ENCODE measurements around the gene ZGRF1.
A peak's percentile ranks its signal among the peaks of the same experiment; 100 is the strongest.

Gene ZGRF1, protein sequence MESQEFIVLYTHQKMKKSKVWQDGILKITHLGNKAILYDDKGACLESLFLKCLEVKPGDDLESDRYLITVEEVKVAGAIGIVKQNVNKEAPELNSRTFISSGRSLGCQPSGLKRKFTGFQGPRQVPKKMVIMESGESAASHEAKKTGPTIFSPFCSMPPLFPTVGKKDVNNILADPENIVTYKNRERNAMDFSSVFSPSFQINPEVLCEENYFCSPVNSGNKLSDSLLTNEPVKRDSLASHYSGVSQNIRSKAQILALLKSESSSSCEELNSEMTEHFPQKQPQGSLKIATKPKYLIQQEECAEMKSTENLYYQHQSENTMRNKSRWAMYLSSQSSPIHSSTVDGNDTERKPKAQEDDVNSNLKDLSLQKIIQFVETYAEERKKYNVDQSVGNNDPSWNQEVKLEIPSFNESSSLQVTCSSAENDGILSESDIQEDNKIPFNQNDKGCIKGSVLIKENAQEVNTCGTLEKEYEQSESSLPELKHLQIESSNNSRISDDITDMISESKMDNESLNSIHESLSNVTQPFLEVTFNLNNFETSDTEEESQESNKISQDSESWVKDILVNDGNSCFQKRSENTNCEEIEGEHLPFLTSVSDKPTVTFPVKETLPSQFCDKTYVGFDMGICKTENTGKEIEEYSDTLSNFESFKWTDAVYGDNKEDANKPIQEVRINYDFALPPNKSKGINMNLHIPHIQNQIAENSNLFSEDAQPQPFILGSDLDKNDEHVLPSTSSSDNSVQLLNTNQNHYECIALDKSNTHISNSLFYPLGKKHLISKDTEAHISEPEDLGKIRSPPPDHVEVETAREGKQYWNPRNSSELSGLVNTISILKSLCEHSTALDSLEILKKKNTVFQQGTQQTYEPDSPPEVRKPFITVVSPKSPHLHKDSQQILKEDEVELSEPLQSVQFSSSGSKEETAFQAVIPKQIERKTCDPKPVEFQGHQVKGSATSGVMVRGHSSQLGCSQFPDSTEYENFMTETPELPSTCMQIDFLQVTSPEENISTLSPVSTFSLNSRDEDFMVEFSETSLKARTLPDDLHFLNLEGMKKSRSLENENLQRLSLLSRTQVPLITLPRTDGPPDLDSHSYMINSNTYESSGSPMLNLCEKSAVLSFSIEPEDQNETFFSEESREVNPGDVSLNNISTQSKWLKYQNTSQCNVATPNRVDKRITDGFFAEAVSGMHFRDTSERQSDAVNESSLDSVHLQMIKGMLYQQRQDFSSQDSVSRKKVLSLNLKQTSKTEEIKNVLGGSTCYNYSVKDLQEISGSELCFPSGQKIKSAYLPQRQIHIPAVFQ (N-terminal part only)

DNA sequence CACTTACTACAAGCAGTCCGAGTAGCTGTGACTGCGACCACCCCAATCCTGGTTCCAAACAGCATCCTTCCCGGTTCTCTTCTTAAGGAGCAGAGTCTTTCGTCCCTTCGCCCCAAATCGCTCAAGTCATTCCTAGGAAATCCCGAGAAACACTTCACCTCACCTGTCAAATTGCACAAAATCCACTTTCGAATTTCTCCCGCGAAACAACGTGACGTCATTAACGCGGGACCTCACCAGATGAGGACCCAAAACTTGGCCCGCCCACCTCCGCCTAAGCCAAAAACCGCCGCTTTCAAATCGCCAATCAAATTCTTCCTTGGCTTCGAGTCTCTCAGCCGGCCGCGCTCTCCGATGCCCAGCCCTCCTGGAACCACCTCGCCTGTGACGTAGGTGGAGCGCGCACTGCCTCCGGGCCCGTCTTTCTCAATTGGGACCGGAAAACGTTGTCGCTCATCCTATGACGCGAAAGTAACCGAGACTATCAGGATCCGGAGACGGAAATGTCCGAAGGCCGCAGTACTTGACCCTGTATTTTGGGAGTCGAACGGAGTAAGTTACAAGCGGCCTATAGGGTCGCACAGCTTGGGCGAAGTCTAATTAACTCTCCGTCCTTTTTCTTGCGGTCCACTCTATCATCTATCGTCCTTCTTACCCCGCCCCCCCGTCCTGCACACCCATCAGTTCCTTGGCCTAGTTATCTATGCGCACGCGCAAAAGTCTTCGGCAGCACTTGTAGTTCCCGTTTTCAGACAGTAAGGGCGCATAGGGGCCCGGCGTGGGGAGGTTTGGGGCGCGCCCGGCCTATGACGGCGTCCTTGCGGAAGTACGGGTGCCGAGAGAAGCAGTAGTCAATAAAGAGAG, at the start of gene ZGRF1, which contains the start of gene LARP7:
TSS of gene ZGRF1 (minus strand) at position 222 of the 864 bp plus-strand sequence. CDS start 3,733 bp downstream, outside the sequence.
TSS of gene LARP7 (plus strand) at position 456 of the 864 bp plus-strand sequence. CDS start 7,527 bp downstream, outside the sequence.
- TF ChIP-seq, protein P1, sequence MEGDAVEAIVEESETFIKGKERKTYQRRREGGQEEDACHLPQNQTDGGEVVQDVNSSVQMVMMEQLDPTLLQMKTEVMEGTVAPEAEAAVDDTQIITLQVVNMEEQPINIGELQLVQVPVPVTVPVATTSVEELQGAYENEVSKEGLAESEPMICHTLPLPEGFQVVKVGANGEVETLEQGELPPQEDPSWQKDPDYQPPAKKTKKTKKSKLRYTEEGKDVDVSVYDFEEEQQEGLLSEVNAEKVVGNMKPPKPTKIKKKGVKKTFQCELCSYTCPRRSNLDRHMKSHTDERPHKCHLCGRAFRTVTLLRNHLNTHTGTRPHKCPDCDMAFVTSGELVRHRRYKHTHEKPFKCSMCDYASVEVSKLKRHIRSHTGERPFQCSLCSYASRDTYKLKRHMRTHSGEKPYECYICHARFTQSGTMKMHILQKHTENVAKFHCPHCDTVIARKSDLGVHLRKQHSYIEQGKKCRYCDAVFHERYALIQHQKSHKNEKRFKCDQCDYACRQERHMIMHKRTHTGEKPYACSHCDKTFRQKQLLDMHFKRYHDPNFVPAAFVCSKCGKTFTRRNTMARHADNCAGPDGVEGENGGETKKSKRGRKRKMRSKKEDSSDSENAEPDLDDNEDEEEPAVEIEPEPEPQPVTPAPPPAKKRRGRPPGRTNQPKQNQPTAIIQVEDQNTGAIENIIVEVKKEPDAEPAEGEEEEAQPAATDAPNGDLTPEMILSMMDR (IDR thresholded peaks at IDR 0.05; ENCODE audit: extremely low read depth, missing control alignments): peak; percentile 76
- DNase-seq (ENCODE audit: low spot score): peak; percentile 86

DNA sequence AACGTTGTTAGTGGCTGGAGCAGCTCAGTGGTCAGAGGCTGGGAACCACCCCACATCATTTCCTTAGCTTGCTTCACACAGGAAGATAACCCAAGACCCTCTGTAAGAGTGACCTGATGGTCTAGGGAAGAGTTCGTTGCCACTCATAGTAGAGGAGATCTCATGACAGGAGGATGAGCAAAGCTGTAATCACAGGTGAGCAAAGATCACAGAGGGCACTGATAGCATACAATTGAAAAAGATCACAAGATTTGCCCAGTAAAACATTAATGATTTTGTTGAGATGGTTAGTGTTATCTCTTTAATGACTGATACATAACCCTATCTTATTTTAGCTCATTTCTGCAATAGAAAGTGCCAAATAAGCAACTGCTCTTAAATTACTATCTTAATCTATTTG, 44.3 kb upstream of the ZGRF1 start:
- DNase-seq (ENCODE audit: low spot score): no peak
- TF ChIP-seq, protein P1 (IDR thresholded peaks at IDR 0.05; ENCODE audit: extremely low read depth, missing control alignments): no peak

DNA sequence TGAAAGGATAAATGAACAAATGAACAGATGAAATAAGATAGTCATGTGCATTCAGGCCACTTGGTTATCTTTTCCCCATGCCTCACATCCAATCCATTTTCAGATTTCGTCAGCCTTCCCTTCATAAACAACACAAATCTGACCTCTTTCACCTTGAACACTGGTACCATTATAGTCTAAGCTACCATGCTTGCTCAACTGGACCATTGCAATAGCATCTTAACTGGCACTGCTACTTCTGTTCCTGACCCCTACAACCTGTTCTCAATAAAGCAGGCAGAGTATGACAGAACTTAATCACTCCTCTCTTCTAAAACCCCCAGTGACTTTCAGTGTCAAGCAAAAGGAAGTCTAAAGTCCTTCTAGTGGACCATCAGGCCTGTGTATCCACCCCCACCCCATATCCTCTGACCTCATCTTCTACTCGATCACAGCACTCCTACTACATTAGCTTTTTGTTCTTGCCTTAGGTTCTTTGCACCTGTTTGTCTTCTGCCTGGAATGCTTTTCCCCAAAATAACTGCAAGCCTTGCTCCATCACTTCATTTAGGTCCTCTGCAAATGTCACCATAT, 40.9 kb upstream of the ZGRF1 start:
- TF ChIP-seq, protein P1 (IDR thresholded peaks at IDR 0.05; ENCODE audit: extremely low read depth, missing control alignments): no peak
- no peak for DNase-seq (ENCODE audit: low spot score)

DNA sequence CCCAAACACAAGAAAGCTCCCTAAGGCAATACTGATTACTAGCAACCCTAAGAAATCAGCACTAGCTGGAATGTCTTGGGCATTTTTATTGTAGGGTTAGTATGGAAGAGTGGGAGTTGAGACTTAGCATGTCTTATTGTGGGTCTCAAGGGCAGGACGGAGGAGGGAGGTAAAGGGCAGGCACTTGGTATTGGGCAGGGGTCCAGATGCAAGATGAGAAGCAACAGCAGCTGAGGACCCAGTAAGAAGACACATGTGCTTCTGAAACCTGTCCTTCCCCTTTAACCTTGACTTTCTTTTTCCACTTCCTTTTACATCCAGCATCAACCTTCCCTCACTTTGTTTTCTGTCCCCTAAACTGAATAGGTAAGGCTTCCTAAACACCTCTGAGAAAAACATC, 37.7 kb upstream of the ZGRF1 start:
- no peak for DNase-seq (ENCODE audit: low spot score)
- TF ChIP-seq, protein P1 (IDR thresholded peaks at IDR 0.05; ENCODE audit: extremely low read depth, missing control alignments): no peak

DNA sequence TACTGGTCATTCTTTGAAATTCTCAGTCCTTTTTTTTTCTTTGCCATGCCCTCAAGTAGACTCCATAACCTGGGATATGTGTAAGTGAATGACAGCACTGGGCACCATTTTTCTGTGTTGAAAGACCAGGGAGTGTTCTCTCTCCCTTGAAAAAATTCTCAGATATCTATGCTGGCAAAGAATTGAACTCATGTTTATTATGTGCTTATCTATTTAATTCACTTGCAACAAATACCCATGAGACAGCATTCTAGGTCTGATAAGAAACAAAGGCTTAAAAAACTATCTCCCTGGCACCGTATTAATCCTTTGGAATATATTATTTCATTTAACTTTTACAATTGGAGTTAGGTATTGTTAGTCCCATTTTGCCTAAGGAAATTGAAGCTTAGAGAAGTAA, 37.0 kb upstream of the ZGRF1 start:
- TF ChIP-seq, protein P1 (IDR thresholded peaks at IDR 0.05; ENCODE audit: extremely low read depth, missing control alignments): no peak
- no peak for DNase-seq (ENCODE audit: low spot score)

DNA sequence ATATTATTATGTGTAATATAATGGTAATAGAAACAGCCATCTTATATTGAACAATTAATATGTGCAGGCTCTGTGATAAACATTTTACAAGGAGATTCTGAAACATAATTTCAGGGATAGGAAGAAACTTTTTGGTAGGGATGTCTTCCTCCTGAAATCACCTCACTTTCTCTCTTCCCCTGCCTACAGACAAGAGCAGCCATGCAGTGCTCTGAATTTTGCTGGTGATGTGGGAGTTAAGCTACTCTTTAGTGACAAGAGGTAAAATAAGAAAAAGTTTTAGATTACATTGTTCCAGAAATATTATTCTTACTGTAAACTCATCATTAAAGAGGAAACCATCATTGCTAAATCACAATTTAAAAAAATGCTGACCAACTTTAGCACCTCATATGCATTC, 36.4 kb upstream of the ZGRF1 start:
- no peak for DNase-seq (ENCODE audit: low spot score)
- TF ChIP-seq, protein P1 (IDR thresholded peaks at IDR 0.05; ENCODE audit: extremely low read depth, missing control alignments): no peak
